IMR-90 (cell line): ENCODE results near the gene TSR1. TPM values are rescaled to one million over a fixed set of nuclear protein-coding genes. Genes with fewer than 3 reads are reported as not detected.

Experiments used
- ATAC-seq: fragments of 200-7000 bp; cut with Tn5 transposase; 2 replicates; pipeline ENCODE4 v1.9.1; 2020; ENCODE audit warnings: low read depth, mild to moderate bottlenecking, moderate library complexity
- BruUV-seq: library from RNA; stranded (reverse); fragments of 400-500 nt; replicated peaks from 2 replicates; lab custom pipeline; 2021; lab: Mats Ljungman, UMichigan
- CTCF ChIA-PET: fragments of 300-600 bp; formaldehyde crosslinking; extraction: SDS; loops from one replicate; lab custom pipeline; 2021; ENCODE audit warnings: antibody characterized with exemption; lab: Yijun Ruan, JAX
- POLR2A ChIA-PET: fragments of 300-600 bp; sonication (Branson Sonifier 250); formaldehyde crosslinking; loops from one replicate; lab custom pipeline; 2022; ENCODE audit warnings: antibody characterized with exemption; ENCODE audit not compliant: unreplicated experiment; lab: Charles Lee
- DNase-seq: peaks from one replicate; pipeline ENCODE4 v3.0.0; 2013
- H2AFZ ChIP-seq: replicated peaks from 2 replicates; pipeline ENCODE3; 2013; ENCODE audit warnings: low read length, mild to moderate bottlenecking; ENCODE audit not compliant: poor library complexity
- H2AK5ac ChIP-seq: 2 replicates; pipeline ENCODE4 v1.6.1; 2013; ENCODE audit warnings: low read depth, low read length, inconsistent platforms
- H2AK9ac ChIP-seq: replicated peaks from 2 replicates; pipeline ENCODE3; 2013; ENCODE audit warnings: mild to moderate bottlenecking, low read depth, low read length, moderate library complexity; ENCODE audit not compliant: poor library complexity
- H2BK120ac ChIP-seq: 2 replicates; pipeline ENCODE4 v1.6.1; 2013; ENCODE audit warnings: low read depth, low read length, inconsistent platforms
- H2BK15ac ChIP-seq: 3 replicates; pipeline ENCODE4 v1.6.1; 2013; ENCODE audit warnings: low read depth, low read length, inconsistent platforms
- H2BK20ac ChIP-seq: 2 replicates; pipeline ENCODE4 v1.6.1; 2013; ENCODE audit warnings: low read depth, mild to moderate bottlenecking, inconsistent platforms, low read length, moderate library complexity
- H2BK5ac ChIP-seq: 2 replicates; pipeline ENCODE4 v1.6.1; 2013; ENCODE audit warnings: mild to moderate bottlenecking, low read depth, low read length, inconsistent platforms; ENCODE audit not compliant: poor library complexity, severe bottlenecking
- H3K14ac ChIP-seq: replicated peaks from 2 replicates; pipeline ENCODE4 v1.6.1; 2013; ENCODE audit warnings: low read depth, low read length, inconsistent platforms
- H3K18ac ChIP-seq: 2 replicates; pipeline ENCODE4 v1.6.1; 2013; ENCODE audit warnings: low read depth, low read length, control low read depth
- H3K23ac ChIP-seq: 2 replicates; pipeline ENCODE4 v1.6.1; 2013; ENCODE audit warnings: low read depth, low read length, inconsistent platforms
- H3K27ac ChIP-seq: 2 replicates; pipeline ENCODE4 v1.5.1; 2013; ENCODE audit warnings: mild to moderate bottlenecking, control low read depth, low read length; ENCODE audit not compliant: insufficient read depth
- H3K27me3 ChIP-seq: 2 replicates; pipeline ENCODE4 v1.6.1; 2013; ENCODE audit warnings: low read length; ENCODE audit not compliant: control insufficient read depth, insufficient read depth
- H3K36me3 ChIP-seq: 2 replicates; pipeline ENCODE4 v1.6.1; 2013; ENCODE audit warnings: low read length, mixed read lengths; ENCODE audit not compliant: control insufficient read depth, insufficient read depth
- H3K4ac ChIP-seq: 2 replicates; pipeline ENCODE4 v1.6.1; 2013; ENCODE audit warnings: low read depth, low read length, inconsistent platforms
- H3K4me1 ChIP-seq: 2 replicates; pipeline ENCODE4 v1.6.1; 2013; ENCODE audit warnings: low read length, mixed read lengths; ENCODE audit not compliant: control insufficient read depth, insufficient read depth
- H3K4me2 ChIP-seq: 2 replicates; pipeline ENCODE4 v1.6.1; 2013; ENCODE audit warnings: low read depth, mild to moderate bottlenecking, control low read depth, low read length, moderate library complexity
- H3K4me3 ChIP-seq: 2 replicates; pipeline ENCODE4 v1.5.1; 2013; ENCODE audit warnings: low read depth, mild to moderate bottlenecking, control low read depth, low read length, moderate library complexity; ENCODE audit not compliant: insufficient read depth
- H3K56ac ChIP-seq: 2 replicates; pipeline ENCODE4 v1.6.1; 2013; ENCODE audit warnings: low read length, inconsistent platforms; ENCODE audit not compliant: insufficient read depth; ENCODE audit errors: extremely low read depth
- H3K79me1 ChIP-seq, 2 experiments: 2 replicates each; pipeline ENCODE4 v1.6.1; 2013; ENCODE audit warnings: low read length in 2 of 2, inconsistent platforms in 1 of 2, low read depth in 1 of 2
- H3K9ac ChIP-seq: 2 replicates; pipeline ENCODE4 v1.6.1; 2013; ENCODE audit warnings: low read depth, low read length, control low read depth
- H3K9me1 ChIP-seq: 2 replicates; pipeline ENCODE4 v1.6.1; 2013; ENCODE audit warnings: low read length, inconsistent platforms; ENCODE audit not compliant: insufficient read depth
- H3K9me3 ChIP-seq: 2 replicates; pipeline ENCODE4 v1.6.1; 2013; ENCODE audit warnings: low read length; ENCODE audit not compliant: control insufficient read depth, insufficient read depth
- H4K20me1 ChIP-seq: 2 replicates; pipeline ENCODE4 v1.6.1; 2013; ENCODE audit warnings: low read length, inconsistent platforms; ENCODE audit not compliant: insufficient read depth
- H4K5ac ChIP-seq: 2 replicates; pipeline ENCODE4 v1.6.1; 2013; ENCODE audit warnings: mild to moderate bottlenecking, low read depth, low read length, control low read depth
- H4K8ac ChIP-seq, 2 experiments: 2 replicates each; pipeline ENCODE4 v1.6.1; 2013; ENCODE audit warnings: low read depth in 2 of 2, low read length in 2 of 2, control low read depth in 1 of 2, inconsistent platforms in 1 of 2
- H4K91ac ChIP-seq: 2 replicates; pipeline ENCODE4 v1.6.1; 2013; ENCODE audit warnings: low read depth, low read length, inconsistent platforms; ENCODE audit not compliant: insufficient read depth
- BHLHE40 ChIP-seq: fragments of 150-350 bp; IDR thresholded peaks from 2 replicates; pipeline ENCODE4 v1.6.1; 2016; ENCODE audit warnings: mild to moderate bottlenecking, low read depth, low read length
- CEBPB ChIP-seq: IDR thresholded peaks from 2 replicates; pipeline ENCODE4 v1.6.1; 2012; ENCODE audit warnings: low read depth, low read length, improper control_type of control experiment
- CHD1 ChIP-seq: IDR thresholded peaks from 2 replicates; pipeline ENCODE4 v1.6.1; 2012; ENCODE audit warnings: low read depth, low read length, improper control_type of control experiment
- ELK1 ChIP-seq: fragments of 150-350 bp; IDR thresholded peaks from 2 replicates; pipeline ENCODE4 v1.6.1; 2016; ENCODE audit warnings: low read depth, mild to moderate bottlenecking, low read length, moderate library complexity, borderline replicate concordance
- FOS ChIP-seq: fragments of 150-350 bp; IDR thresholded peaks from 2 replicates; pipeline ENCODE4 v1.6.1; 2016; ENCODE audit warnings: low read depth, low read length
- MAFK ChIP-seq: IDR thresholded peaks from 2 replicates; pipeline ENCODE4 v1.6.1; 2012; ENCODE audit warnings: low read depth, low read length, improper control_type of control experiment
- MAZ ChIP-seq: IDR thresholded peaks from 2 replicates; pipeline ENCODE4 v1.6.1; 2012; ENCODE audit warnings: low read depth, mild to moderate bottlenecking, low read length, improper control_type of control experiment, moderate library complexity, borderline replicate concordance
- MXI1 ChIP-seq: IDR thresholded peaks from 2 replicates; pipeline ENCODE4 v1.6.1; 2012; ENCODE audit warnings: low read depth, mild to moderate bottlenecking, low read length, moderate library complexity, borderline replicate concordance
- NFE2L2 ChIP-seq: fragments of 150-350 bp; IDR thresholded peaks from 2 replicates; pipeline ENCODE4 v1.6.1; 2016; ENCODE audit warnings: low read depth, mild to moderate bottlenecking, low read length
- POLR2A ChIP-seq: IDR thresholded peaks from 2 replicates; pipeline ENCODE4 v1.6.1; 2012; ENCODE audit warnings: mild to moderate bottlenecking, low read depth, low read length
- RAD21 ChIP-seq: IDR thresholded peaks from 2 replicates; pipeline ENCODE4 v1.6.1; 2012; ENCODE audit warnings: low read length, improper control_type of control experiment
- RCOR1 ChIP-seq: IDR thresholded peaks from 2 replicates; pipeline ENCODE4 v1.6.1; 2012; ENCODE audit warnings: mild to moderate bottlenecking, low read length, improper control_type of control experiment; ENCODE audit not compliant: insufficient replicate concordance
- RFX5 ChIP-seq: IDR thresholded peaks from 2 replicates; pipeline ENCODE4 v1.8.0; 2012; ENCODE audit warnings: low read depth, mild to moderate bottlenecking, low read length, moderate library complexity
- SMC3 ChIP-seq: fragments of 150-350 bp; IDR thresholded peaks from 2 replicates; pipeline ENCODE4 v1.6.1; 2016; ENCODE audit warnings: low read depth, mild to moderate bottlenecking, antibody characterized with exemption, low read length, moderate library complexity
- USF2 ChIP-seq: fragments of 150-350 bp; IDR thresholded peaks from 2 replicates; pipeline ENCODE4 v1.6.1; 2017; ENCODE audit warnings: mild to moderate bottlenecking, antibody characterized with exemption, low read length, low read depth
- dilution Hi-C: fragments of 300-500 bp; cut with HindIII; formaldehyde crosslinking; loops from one replicate; pipeline ENCODE4 v1.14.3; 2018; ENCODE audit warnings: low sequenced_read_pairs; ENCODE audit not compliant: unreplicated experiment
- in situ Hi-C: fragments of 300-500 bp; cut with MboI; formaldehyde crosslinking; loops from 3 replicates; pipeline ENCODE4 v1.14.3; 2019; ENCODE audit warnings: low sequenced_read_pairs, inconsistent platforms, mixed read lengths
- intact Hi-C: fragments of 100-400 bp; cut with micrococcal nuclease; formaldehyde crosslinking; loops from 2 replicates; pipeline ENCODE4 v1.10.0; 2022
- polyA plus RNA-seq, 3 experiments: library from polyadenylated mRNA; depleted of rRNA; stranded (reverse); fragments of >200 nt; gene quantifications; 2 replicates each; pipeline ENCODE4 v1.2.3, GENCODE V29; 2012; ENCODE audit warnings: low replicate concordance in 1 of 3
- total RNA-seq: library from RNA; depleted of rRNA; stranded (reverse); fragments of >200 nt; gene quantifications from 2 replicates; pipeline ENCODE4 v1.2.3, GENCODE V29; 2012
- TF ChIP-seq, protein P1 (sequence below): conservative IDR thresholded peaks from 2 replicates; pipeline ENCODE4 v1.5.1; 2012; ENCODE audit warnings: mild to moderate bottlenecking, low read depth, low read length, improper control_type of control experiment

Gene TSR1
- total and polyA plus RNA-seq, 2 of the 4 experiments (the other 2 are of a cell fraction) = 22.6 to 72.6 TPM

DNA sequence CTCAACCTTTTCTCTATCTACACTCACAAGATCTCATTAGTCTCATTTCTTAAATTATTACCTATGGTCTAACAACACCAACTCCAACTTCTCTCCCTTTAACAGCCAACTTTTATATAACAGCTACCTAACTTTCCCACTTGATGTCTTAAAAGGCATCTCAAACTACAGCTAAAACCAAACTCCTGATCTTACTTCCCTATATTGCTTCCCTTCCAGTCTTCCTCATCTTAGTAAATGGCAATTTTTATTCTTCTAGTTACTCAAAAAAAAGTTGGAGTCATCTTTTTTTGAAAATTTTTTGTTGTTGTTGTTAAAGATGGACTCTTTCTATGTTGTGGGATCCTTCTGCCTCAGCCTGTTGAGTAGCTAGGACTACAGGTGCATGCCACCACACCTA, 17.2 kb downstream of the TSR1 start:
- H3K27me3 ChIP-seq = no peaks in the 10 kb centered on the region
- in situ Hi-C loops (no loop called here), intact Hi-C loops (no loop called here), dilution Hi-C loops (no loop called here)
- H3K4me1 ChIP-seq = no peaks in the 10 kb centered on the region
- no peak overlapping the region for H4K91ac ChIP-seq
- ATAC-seq (no peak), DNase-seq (no peak)
- no peak overlapping the region for H3K56ac ChIP-seq
- no peak overlapping the region for H4K8ac ChIP-seq
- H3K9me3 ChIP-seq = no peaks in the 10 kb centered on the region
- no peak overlapping the region for H3K4ac ChIP-seq
- H3K4me3 ChIP-seq = no peak overlapping the region
- H2AK5ac ChIP-seq = no peak overlapping the region
- no peak overlapping the region for H3K18ac ChIP-seq
- no peak overlapping the region for H2BK15ac ChIP-seq
- H3K79me1 ChIP-seq = peaks cover 0 to 4% of the 10 kb centered on the region in 2 experiments; a peak in 2 of 4 replicates
- no peaks in the 10 kb centered on the region for H3K9me1 ChIP-seq
- ChIA-PET POLR2A (no interaction called here), CTCF (no interaction called here)
- no peak overlapping the region for H3K4me2 ChIP-seq
- H3K23ac ChIP-seq = no peak overlapping the region
- no peak overlapping the region for H2BK120ac ChIP-seq
- no peak overlapping the region for H3K9ac ChIP-seq
- H3K27ac ChIP-seq = no peak overlapping the region
- TF ChIP-seq, protein P1, sequence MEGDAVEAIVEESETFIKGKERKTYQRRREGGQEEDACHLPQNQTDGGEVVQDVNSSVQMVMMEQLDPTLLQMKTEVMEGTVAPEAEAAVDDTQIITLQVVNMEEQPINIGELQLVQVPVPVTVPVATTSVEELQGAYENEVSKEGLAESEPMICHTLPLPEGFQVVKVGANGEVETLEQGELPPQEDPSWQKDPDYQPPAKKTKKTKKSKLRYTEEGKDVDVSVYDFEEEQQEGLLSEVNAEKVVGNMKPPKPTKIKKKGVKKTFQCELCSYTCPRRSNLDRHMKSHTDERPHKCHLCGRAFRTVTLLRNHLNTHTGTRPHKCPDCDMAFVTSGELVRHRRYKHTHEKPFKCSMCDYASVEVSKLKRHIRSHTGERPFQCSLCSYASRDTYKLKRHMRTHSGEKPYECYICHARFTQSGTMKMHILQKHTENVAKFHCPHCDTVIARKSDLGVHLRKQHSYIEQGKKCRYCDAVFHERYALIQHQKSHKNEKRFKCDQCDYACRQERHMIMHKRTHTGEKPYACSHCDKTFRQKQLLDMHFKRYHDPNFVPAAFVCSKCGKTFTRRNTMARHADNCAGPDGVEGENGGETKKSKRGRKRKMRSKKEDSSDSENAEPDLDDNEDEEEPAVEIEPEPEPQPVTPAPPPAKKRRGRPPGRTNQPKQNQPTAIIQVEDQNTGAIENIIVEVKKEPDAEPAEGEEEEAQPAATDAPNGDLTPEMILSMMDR = no peak
- TF ChIP-seq MXI1 = no peak
- TF ChIP-seq USF2 = no peak
- no peak for TF ChIP-seq CHD1
- no peak for TF ChIP-seq RCOR1
- TF ChIP-seq BHLHE40 = no peak
- no peak for TF ChIP-seq RAD21
- no peak for TF ChIP-seq MAFK
- no peak for TF ChIP-seq POLR2A
- no peak for TF ChIP-seq CEBPB
- no peak for TF ChIP-seq FOS
- TF ChIP-seq SMC3 = no peak
- TF ChIP-seq MAZ = no peak
- TF ChIP-seq ELK1 = no peak
- TF ChIP-seq NFE2L2 = no peak
- TF ChIP-seq RFX5 = no peak
- H3K36me3 ChIP-seq = peaks cover 27% of the 10 kb centered on the region
- no peaks in the 10 kb centered on the region for H4K20me1 ChIP-seq
- H2BK5ac ChIP-seq = no peak overlapping the region
- BruUV-seq = no TSS peak
- no peak overlapping the region for H4K5ac ChIP-seq
- H3K14ac ChIP-seq = no peak overlapping the region
- H2AFZ ChIP-seq = no peak overlapping the region
- no peak overlapping the region for H2BK20ac ChIP-seq
- no peak overlapping the region for H2AK9ac ChIP-seq
